Activated T-cell treated with anti-CD3 and anti-CD28 coated beads for 1 hour (primary cell): Measurements from ENCODE around the gene KCTD8.

Experiments used
- DNase-seq: peaks from one replicate; pipeline ENCODE4 v3.0.0-alpha.2; 2020; ENCODE audit warnings: low read depth

Gene KCTD8

GRCh38 chr4:44448521-44449461, at the start of gene KCTD8:
TSS of gene KCTD8 (minus strand) at chr4:44448809.
- peak; percentile 13 for DNase-seq

- DNase-seq = no peak
Observed at GRCh38 chr4:44494810-44495701, 46.4 kb upstream of the KCTD8 start.

DNA sequence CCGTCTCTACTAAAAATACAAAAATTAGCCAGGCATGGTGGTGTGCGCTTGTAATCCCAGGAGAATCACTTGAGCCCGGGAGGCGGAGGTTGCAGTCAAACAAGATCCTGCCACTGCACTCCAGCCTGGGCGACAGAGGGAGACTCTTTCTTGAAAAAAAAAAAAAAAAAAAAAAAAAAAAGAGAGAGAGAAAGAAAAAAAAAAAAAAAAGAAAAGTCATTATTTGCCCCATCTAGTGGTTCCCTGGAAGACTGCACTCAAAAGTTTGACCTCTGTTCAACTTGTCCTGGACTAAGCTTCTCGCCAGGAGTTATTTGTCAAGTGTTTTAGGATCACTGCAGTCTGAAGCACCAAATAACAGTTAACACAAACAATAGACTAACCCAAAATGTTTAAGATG, 45.3 kb upstream of the KCTD8 start:
- DNase-seq = no peak

GRCh38 chr4:44487341-44487740, 38.7 kb upstream of the KCTD8 start:
- DNase-seq = no peak

DNA sequence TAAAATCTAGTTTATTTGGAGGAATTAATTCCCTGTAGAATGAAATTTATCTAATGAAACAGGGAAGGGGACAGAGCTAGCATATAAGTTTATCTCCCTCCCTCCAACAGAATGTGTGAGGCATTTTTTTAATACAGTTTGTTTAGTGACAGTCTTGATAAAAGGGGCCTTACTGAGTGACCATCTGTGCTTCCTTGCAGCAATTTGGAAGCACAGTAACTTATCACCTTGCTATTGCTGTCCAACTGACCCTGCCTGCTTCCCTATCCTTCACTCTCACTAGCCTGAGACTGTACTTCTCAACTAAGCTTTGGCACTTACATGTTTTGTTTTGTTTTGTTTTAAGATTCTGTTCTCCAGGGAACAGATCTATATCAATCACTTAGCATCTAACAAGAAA, 31.1 kb upstream of the KCTD8 start:
- no peak for DNase-seq

- DNase-seq = no peak
Observed at GRCh38 chr4:44462259-44462658, 13.7 kb upstream of the KCTD8 start.

- DNase-seq = no peak
Observed at GRCh38 chr4:44447563-44448504, 775 bp downstream of the KCTD8 start.

GRCh38 chr4:44446801-44447562, 1.6 kb downstream of the KCTD8 start:
- no peak for DNase-seq

DNA sequence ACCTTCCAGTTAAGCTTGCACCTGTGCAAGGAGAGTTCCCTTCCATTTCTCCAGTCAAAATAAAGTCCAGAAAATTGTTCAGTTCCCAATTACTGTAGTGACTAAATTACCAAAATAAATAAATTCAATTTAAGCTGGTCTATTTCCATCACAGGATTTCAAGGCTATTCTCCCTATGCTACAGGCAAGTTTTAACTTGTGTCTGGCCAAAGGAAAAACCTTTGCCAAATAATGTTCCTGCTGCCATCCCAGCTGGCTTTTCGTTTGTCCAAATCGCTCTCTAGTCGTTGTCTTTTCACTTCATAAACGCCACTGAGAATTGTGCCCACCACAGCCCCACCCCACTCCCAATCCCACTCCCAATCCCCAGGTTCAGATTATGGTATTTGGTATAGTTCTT, 2.4 kb downstream of the KCTD8 start:
- DNase-seq = no peak

GRCh38 chr4:44438687-44439086, 9.9 kb downstream of the KCTD8 start:
- no peak for DNase-seq

GRCh38 chr4:44434247-44434646, 14.4 kb downstream of the KCTD8 start:
- DNase-seq = no peak

DNA sequence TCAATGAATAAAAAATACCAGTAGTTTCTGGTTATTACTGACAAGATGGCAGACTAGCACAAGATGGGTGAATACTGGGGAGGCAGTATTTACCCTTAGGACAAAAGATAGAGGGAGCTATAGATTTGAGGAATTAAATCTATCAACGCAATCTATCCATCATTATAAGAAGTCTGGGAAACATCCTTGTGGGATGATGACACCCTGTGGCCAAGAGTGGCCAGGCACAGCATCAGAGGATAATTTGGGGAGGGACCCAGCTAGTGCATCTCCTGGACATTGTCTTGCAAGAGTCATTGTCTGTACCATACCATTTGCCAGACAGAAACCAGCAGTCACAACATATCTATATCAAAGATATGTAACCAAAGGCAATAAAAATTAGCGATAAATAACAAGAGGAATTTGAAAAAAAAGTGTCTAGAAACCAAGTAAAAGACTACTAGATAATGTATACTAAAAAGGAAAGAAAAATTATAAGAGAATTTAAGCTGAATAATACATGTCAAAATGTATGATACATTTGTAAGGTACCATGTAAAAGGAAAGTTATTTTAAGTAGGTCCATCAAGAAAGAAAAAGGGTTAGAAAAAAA, 22.9 kb downstream of the KCTD8 start:
- DNase-seq = no peak

DNA sequence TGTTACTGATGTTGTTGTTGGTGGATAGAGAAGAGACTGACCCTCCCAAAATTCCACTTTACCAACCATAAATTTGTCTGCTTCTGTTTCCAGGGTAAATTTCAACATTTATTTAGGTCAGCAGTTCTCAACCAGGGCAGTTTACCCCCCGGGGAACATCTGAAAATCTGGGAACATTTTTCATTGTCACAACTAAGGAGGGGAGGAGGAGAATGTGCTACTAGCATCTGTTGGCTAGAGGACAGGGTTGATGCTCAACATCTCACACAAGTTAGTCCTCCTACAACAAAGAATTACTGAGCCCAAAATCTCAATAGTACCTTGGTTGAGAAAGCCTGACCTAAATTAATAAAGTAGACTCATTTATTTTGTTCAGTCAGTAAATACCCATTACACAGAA, 25.7 kb downstream of the KCTD8 start:
- DNase-seq = no peak

- no peak for DNase-seq
Observed at GRCh38 chr4:44421330-44422065, 27.1 kb downstream of the KCTD8 start.

- DNase-seq = no peak
Observed at GRCh38 chr4:44415251-44415650, 33.4 kb downstream of the KCTD8 start.

DNA sequence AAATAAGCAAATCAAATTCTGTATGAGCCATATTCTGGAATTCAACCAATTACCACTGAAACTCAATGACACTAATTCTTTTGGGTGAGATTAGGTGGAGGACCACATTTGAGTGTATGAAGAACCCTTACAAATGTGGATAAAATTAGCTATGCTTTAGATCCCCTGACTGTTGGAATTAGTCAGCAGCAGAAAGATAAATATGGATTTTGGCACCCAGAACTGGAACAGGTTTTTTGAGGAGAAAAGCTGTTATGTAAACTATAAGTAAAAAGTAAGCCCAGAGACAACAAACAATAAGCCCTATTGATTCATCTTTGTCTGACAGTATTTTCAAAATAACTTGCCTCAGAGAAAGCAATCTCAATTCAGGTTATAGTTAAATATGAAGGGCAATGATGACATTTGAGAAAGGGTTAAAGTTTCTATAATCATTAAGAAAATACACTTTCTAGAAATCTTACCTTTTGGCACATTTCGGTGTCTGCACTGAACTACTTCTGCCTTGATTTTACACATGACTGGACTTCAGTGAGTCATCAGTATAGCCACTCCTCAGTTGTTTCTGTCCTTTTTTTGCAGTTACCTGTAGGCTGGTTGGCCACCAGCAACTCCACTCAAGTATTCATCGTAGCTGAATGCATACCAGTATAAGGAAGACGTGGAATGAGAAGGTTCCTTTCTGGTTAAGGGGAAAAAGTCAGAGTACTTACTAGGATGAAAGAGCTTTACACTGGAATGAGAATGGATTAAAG, 80.0 kb downstream of the KCTD8 start:
- no peak for DNase-seq

DNA sequence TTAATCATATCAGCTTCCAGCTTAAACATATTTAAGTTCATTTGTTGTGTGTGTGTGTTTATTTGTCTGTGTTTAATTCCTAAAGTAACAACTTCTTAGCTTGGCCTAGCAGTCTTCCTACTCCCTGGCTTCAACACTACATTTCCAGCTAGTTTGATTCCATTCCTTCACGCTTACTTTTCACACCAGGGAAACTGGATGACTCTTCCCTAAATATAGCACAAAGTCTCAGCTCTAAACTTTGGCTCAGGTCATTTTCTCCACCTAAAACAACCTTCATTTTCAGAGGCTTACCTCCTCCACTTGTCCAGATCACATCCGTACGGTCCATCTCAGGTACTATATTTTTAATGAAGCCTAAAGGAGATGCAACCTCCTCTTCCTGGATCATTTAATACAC, 94.4 kb downstream of the KCTD8 start:
- DNase-seq = no peak

DNA sequence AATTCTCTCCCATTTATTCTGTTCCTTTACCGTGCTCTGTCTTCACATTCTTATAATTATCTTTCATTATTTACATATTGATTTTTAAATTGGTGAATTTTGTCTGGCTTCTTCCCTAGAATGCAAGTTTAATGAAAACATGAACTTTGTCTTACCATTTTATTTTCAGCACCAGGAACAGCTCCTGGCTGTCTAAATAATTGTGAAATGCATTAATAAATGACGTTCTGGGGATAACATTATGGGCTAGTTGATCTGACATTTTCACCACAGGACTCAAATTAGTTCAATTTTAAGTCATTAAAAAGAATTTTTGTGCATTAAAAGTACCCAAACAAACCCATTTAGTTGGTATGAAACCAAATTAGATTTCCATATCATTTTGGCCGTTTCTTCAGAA, 97.5 kb downstream of the KCTD8 start:
- DNase-seq = no peak

DNA sequence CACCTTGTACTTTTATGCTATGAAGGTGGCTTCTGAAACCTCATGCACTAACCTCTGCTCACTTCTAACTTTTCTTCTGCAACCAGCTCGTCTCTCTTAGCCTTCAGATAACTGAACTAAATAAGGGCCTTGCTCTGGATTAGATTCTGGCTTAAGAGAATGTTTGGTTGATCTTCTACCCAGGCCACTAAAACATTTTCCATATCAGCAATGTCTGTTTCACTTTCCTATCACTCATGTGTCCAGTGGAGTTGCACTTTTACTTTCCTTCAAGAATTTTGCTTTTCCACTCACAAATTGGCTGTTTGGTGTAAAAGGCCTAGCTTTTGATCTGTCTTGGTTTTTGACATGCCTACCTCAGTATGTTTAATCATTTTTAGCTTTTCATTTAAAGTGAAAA, 105.8 kb downstream of the KCTD8 start:
- no peak for DNase-seq
